ENCODE results near the gene PCDHGA9.

The PCDHGA9 gene

GRCh38 chr5:141402553-141403243 lies at the start of gene PCDHGA9:
Gene PCDHGA9, plus strand, starts transcription at chr5:141402778. Its CDS starts 175 bp downstream, at chr5:141402953.
- TF ChIP-seq, protein P1, sequence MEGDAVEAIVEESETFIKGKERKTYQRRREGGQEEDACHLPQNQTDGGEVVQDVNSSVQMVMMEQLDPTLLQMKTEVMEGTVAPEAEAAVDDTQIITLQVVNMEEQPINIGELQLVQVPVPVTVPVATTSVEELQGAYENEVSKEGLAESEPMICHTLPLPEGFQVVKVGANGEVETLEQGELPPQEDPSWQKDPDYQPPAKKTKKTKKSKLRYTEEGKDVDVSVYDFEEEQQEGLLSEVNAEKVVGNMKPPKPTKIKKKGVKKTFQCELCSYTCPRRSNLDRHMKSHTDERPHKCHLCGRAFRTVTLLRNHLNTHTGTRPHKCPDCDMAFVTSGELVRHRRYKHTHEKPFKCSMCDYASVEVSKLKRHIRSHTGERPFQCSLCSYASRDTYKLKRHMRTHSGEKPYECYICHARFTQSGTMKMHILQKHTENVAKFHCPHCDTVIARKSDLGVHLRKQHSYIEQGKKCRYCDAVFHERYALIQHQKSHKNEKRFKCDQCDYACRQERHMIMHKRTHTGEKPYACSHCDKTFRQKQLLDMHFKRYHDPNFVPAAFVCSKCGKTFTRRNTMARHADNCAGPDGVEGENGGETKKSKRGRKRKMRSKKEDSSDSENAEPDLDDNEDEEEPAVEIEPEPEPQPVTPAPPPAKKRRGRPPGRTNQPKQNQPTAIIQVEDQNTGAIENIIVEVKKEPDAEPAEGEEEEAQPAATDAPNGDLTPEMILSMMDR (IDR thresholded peaks at IDR 0.05; ENCODE audit: borderline replicate concordance, insufficient read depth, low read depth, low read length), result peak; percentile 36; the same call in 1 of the 2 replicates
- H3K4me3 ChIP-seq (ENCODE audit: low read depth, low read length), result no peak within 1 kb of the TSS

GRCh38 chr5:141354900-141355469 lies 47.6 kb upstream of the PCDHGA9 start, which contains the start of gene PCDHGA4:
Gene PCDHGA4, plus strand, starts transcription at chr5:141355021. Its CDS starts 87 bp downstream, at chr5:141355108.
- TF ChIP-seq, protein P1 (IDR thresholded peaks at IDR 0.05; ENCODE audit: borderline replicate concordance, insufficient read depth, low read depth, low read length), result peak; percentile 32; the same call in 1 of the 2 replicates
- no peak within 1 kb of the TSS for H3K4me3 ChIP-seq (ENCODE audit: low read depth, low read length)

DNA sequence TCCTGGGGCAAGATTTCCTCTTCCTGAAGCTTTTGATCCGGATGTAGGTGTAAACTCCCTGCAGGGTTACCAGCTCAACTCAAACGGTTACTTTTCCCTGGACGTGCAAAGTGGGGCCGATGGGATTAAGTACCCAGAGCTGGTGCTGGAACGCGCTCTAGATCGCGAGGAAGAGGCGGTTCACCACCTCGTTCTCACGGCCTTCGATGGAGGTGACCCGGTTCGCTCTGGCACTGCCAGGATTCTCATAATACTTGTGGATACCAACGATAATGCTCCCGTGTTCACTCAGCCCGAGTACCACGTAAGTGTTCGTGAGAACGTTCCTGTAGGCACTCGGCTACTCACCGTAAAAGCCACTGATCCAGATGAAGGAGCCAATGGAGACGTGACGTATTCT lies 46.9 kb upstream of the PCDHGA9 start:
- TF ChIP-seq, protein P1 (IDR thresholded peaks at IDR 0.05; ENCODE audit: borderline replicate concordance, insufficient read depth, low read depth, low read length), result no peak
- no peak overlapping the region for H3K4me3 ChIP-seq (ENCODE audit: low read depth, low read length)

DNA sequence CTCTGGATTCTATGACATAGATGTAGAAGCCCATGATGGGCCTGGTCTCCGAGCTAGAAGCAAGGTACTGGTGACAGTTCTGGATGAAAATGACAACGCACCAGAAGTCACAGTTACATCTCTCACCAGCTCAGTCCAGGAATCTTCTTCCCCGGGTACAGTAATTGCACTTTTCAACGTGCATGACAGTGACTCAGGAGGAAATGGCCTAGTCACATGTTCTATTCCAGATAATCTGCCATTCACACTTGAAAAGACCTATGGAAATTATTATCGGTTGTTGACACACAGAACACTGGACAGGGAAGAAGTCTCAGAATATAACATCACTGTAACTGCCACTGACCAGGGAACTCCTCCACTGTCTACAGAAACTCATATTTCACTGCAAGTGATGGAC lies 46.4 kb upstream of the PCDHGA9 start:
- TF ChIP-seq, protein P1 (IDR thresholded peaks at IDR 0.05; ENCODE audit: borderline replicate concordance, insufficient read depth, low read depth, low read length), result no peak
- no peak overlapping the region for H3K4me3 ChIP-seq (ENCODE audit: low read depth, low read length)

DNA sequence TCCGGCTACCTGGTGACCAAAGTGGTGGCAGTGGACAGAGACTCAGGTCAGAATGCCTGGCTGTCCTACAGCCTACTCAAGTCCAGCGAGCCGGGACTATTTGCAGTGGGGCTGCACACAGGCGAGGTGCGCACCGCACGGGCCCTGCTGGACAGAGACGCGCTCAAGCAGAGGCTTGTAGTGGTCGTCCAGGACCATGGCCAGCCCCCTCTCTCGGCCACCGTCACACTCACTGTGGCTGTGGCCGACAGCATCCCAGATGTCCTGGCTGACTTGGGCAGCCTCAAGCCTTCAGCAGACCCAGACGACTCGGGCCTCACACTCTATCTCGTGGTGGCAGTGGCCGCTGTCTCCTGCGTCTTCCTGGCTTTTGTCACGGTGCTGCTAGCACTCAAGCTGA lies 45.6 kb upstream of the PCDHGA9 start:
- H3K4me3 ChIP-seq (ENCODE audit: low read depth, low read length), result no peak overlapping the region
- TF ChIP-seq, protein P1 (IDR thresholded peaks at IDR 0.05; ENCODE audit: borderline replicate concordance, insufficient read depth, low read depth, low read length), result no peak

DNA sequence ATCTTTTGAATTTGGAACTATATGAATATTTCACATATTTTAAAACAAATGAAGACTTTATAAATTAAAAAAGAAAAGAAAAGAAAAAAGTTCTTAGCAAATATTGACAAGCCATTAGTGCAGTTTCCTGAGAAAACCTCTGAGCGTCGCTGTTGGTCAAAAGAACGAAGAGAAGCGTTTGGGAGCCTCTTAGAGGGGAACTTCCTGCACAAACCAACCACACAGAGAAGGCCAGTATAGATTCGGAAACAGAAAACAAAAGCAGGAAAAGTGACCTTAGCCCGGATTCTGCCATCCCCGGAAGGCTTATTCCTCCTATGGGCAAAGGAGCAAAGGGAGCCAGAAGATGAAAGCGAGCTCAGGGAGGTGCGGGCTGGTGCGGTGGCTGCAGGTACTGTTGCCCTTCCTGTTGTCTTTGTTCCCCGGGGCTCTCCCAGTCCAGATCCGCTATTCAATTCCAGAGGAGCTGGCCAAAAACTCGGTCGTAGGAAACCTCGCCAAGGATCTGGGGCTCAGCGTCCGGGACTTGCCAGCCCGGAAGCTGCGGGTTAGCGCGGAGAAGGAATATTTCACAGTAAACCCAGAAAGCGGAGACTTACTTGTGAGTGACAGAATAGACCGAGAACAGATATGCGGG lies 42.7 kb upstream of the PCDHGA9 start, which contains the start of gene PCDHGB2:
PCDHGB2 (plus strand) TSS at position 205 of the 637 bp plus-strand sequence; CDS start at position 347, 142 bp downstream.
- H3K4me3 ChIP-seq (ENCODE audit: low read depth, low read length), result peak within 1 kb of the TSS; percentile 56
- TF ChIP-seq, protein P1 (IDR thresholded peaks at IDR 0.05; ENCODE audit: borderline replicate concordance, insufficient read depth, low read depth, low read length), result peak; percentile 32; the same call in 1 of the 2 replicates

Data from GM12875 (cell line).